GM12878 (cell line): ENCODE data around the gene ZNF668. TPM values are rescaled to one million over a fixed set of nuclear protein-coding genes. Genes with fewer than 3 reads are reported as not detected.

Source experiments
- ATAC-seq: fragments of 200-7000 bp; cut with Tn5 transposase; 3 replicates; pipeline ENCODE4 v1.9.1; 2020; ENCODE audit warnings: mild to moderate bottlenecking, moderate library complexity
- BruUV-seq: library from RNA; stranded (reverse); fragments of 400-500 nt; replicated peaks from 2 replicates; lab custom pipeline; 2021; lab: Mats Ljungman, UMichigan
- CTCF ChIA-PET: fragments of 300-600 bp; sonication (Branson Sonifier 250); formaldehyde crosslinking; extraction: SDS; loops from one replicate; lab custom pipeline; 2021; ENCODE audit warnings: inconsistent platforms; lab: Yijun Ruan, JAX
- POLR2A ChIA-PET: fragments of 350-600 bp; formaldehyde crosslinking; extraction: SDS; loops from one replicate; lab custom pipeline; 2021; ENCODE audit warnings: inconsistent platforms; lab: Charles Lee
- RAD21 ChIA-PET: fragments of 300-600 bp; sonication (Branson Sonifier 250); formaldehyde crosslinking; loops from one replicate; lab custom pipeline; 2023; ENCODE audit warnings: antibody characterized with exemption; ENCODE audit not compliant: unreplicated experiment; lab: Charles Lee
- SMC1A ChIA-PET: fragments of 300-600 bp; sonication (Branson Sonifier 250); formaldehyde crosslinking; loops from one replicate; lab custom pipeline; 2023; ENCODE audit not compliant: unreplicated experiment, uncharacterized antibody; lab: Charles Lee
- DNase-seq: peaks from one replicate; pipeline ENCODE4 v3.0.0-alpha.2; 2011; ENCODE audit warnings: low read depth, low spot score
- FAIRE-seq: peaks from 3 replicates; lab custom pipeline; 2011; peaks lifted over from hg19 to GRCh38; lab: Jason Lieb, UNC
- H2AFZ ChIP-seq: 2 replicates; pipeline ENCODE4 v1.6.0; 2011; ENCODE audit warnings: low read depth, low read length, control low read depth; ENCODE audit not compliant: control insufficient read depth
- H3K27ac ChIP-seq: 2 replicates; pipeline ENCODE4 v1.5.1; 2011; ENCODE audit warnings: control low read depth; ENCODE audit not compliant: control insufficient read depth, insufficient read depth
- H3K27me3 ChIP-seq, 2 experiments: replicated peaks in 1 of 2; 2 replicates each; pipeline versions ENCODE4 v1.6.0 to v1.6.1; 2011; ENCODE audit warnings: low read length in 1 of 2; ENCODE audit not compliant: control insufficient read depth in 2 of 2, insufficient read depth in 2 of 2
- H3K36me3 ChIP-seq, 2 experiments: 2 replicates each; pipeline ENCODE4 v1.5.1; 2011; ENCODE audit warnings: low read length in 1 of 2; ENCODE audit not compliant: control insufficient read depth in 2 of 2, insufficient read depth in 2 of 2
- H3K4me1 ChIP-seq: 2 replicates; pipeline ENCODE4 v1.6.1; 2011; ENCODE audit warnings: mild to moderate bottlenecking, low read length, moderate library complexity, mixed read lengths; ENCODE audit not compliant: control insufficient read depth, insufficient read depth
- H3K4me2 ChIP-seq: 2 replicates; pipeline ENCODE4 v1.6.0; 2011; ENCODE audit warnings: control low read depth; ENCODE audit not compliant: control insufficient read depth, insufficient read depth
- H3K4me3 ChIP-seq: fragments of 200-600 bp; sonication (generic); 2 replicates; pipeline ENCODE4 v1.5.1; 2016
- H3K79me2 ChIP-seq: 2 replicates; pipeline ENCODE4 v1.6.0; 2011; ENCODE audit warnings: low read length; ENCODE audit not compliant: control insufficient read depth, insufficient read depth
- H3K9ac ChIP-seq: 2 replicates; pipeline ENCODE4 v1.8.0; 2011; ENCODE audit warnings: low read length, control low read depth, mixed read lengths; ENCODE audit not compliant: control insufficient read depth, insufficient read depth
- H3K9me3 ChIP-seq: replicated peaks from 3 replicates; pipeline ENCODE4 v1.5.1; 2011; ENCODE audit warnings: mild to moderate bottlenecking, low read length; ENCODE audit not compliant: control insufficient read depth, insufficient read depth
- H4K20me1 ChIP-seq: 2 replicates; pipeline ENCODE4 v1.6.0; 2011; ENCODE audit not compliant: control insufficient read depth, insufficient read depth
- HDAC2 ChIP-seq: fragments of 200-600 bp; sonication (generic); IDR thresholded peaks from 2 replicates; pipeline ENCODE4 v1.6.1; 2017
- MYB ChIP-seq: fragments of 150-350 bp; IDR thresholded peaks from 2 replicates; pipeline ENCODE4 v1.6.1; 2014; ENCODE audit warnings: mild to moderate bottlenecking, low read depth, low read length, borderline replicate concordance
- RCOR1 ChIP-seq: conservative IDR thresholded peaks from 2 replicates; pipeline ENCODE4 v1.6.1; 2012; ENCODE audit warnings: low read depth, low read length, improper control_type of control experiment
- ZNF384 ChIP-seq: IDR thresholded peaks from 2 replicates; pipeline ENCODE4 v1.6.1; 2012; ENCODE audit warnings: low read depth, mild to moderate bottlenecking, low read length, improper control_type of control experiment, borderline replicate concordance
- WGBS: methylation state at CpG from one replicate; pipeline ENCODE4 v1.1.6; 2016; ENCODE audit warnings: low lambda C conversion rate; ENCODE audit not compliant: insufficient replicate concordance, insufficient coverage; ENCODE audit errors: missing lambda C conversion rate; 5-methylcytosine and 5-hydroxymethylcytosine counted together
- in situ Hi-C: fragments of 300-500 bp; cut with MboI; formaldehyde crosslinking; loops from 9 replicates; pipeline ENCODE4 v1.14.3; 2018; ENCODE audit warnings: mixed read lengths
- intact Hi-C: fragments of 100-400 bp; cut with micrococcal nuclease; formaldehyde crosslinking; loops from one replicate; pipeline ENCODE4 v1.14.2; 2022; ENCODE audit not compliant: unreplicated experiment
- polyA plus RNA-seq, 11 experiments: library from polyadenylated mRNA; depleted of rRNA in 4 of 11; unstranded in 6 of 11; stranded (reverse) in 5 of 11; fragments of >200 nt; fragmentation: Nextera tagmentation in 4 of 11; fragmentation: Illumina TruSeq in 1 of 11; extraction: Ambion mirVana in 4 of 11; extraction: Trizol in 1 of 11; gene quantifications; 1 replicate in 1 of 11; 2 replicates in 10 of 11; pipeline versions ENCODE4 v1.2.1 to v1.2.3, GENCODE V29; 2011 to 2016; ENCODE audit warnings: inconsistent platforms in 2 of 11, missing spikeins in 2 of 11, low read depth in 1 of 11
- total RNA-seq, 4 experiments: library from RNA; depleted of rRNA in 3 of 4; stranded (reverse); fragments of >200 nt in 3 of 4; fragmentation: Illumina TruSeq in 1 of 4; extraction: Trizol in 1 of 4; gene quantifications; 2 replicates each; pipeline versions ENCODE4 v1.2.1 to v1.2.3, GENCODE V29; 2013 to 2021
- TF ChIP-seq, protein P1 (sequence below): fragments of 450-650 bp; IDR thresholded peaks from 2 replicates; pipeline ENCODE4 v1.6.1; 2016; ENCODE audit warnings: mild to moderate bottlenecking

The ZNF668 gene
- total and polyA plus RNA-seq, 10 of the 15 experiments (the other 5 are each of a cell fraction or from before 2014, with no cell fraction given) = 0.05 to 20.7 (median 10.0) TPM; not detected in 1

DNA sequence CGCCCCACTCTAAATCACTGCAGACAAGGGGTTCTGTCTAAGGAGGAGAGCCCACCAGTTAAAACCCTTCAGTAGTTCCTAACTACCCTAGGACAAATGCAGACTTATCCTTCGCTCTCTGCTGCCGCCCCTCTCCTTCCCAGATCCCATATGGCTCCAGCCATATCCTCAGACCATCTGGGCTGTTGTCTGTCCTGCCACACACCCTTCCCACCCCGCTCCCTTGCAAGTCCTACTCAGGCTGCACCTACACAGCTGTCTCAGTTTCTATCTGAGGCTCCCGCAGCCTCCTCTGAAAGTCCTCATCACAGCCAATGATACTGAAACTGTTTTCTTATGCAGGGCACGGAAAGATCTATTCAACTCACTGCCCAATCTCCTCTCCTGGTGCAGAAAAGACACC is 33.4 kb upstream of the ZNF668 start (continued):
- TF ChIP-seq MYB = no peak
- TF ChIP-seq ZNF384 = no peak
- TF ChIP-seq HDAC2 = no peak

DNA sequence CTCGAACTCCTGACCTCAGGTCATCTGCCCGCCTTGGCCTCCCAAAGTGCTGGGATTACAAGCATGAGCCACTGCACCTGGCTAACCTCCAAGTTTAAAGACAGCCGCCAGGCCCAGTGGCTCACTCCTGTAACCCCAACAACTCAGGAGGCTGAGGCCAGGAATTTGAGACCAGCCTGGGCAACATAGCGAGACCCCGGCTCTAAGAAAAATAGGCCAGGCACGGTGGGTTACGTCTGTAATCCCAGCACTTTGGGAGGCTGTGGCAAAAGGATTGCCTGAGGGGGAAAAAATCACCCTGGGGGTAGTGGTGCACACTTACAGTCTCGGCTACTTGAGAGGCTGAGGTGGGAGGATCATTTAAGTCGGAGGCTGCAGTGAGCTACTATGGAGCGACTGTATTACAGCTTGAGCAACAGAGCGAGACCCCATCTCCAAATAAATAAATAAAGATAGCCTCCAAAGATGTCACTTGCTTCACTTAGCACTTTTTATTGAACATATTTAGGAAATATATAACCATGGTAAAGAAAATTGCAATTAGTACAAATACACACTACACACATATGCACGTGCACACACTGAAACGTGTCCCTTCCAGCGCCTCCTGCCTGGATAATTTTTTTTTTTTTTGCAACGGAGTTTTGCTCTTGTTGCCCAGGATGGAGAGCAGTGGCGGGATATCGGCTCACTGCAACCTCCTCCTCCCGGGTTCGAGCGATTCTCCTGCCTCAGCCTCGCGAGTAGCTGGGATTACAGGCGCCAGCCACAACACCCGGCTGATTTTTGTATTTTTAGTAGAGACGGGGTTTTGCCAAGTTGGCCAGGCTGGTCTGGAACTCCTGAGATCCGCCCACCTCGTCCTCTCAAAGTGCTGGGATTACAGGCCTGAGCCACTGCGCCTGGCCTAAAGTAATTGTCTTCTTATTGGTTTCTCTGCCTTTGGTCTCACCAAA is 32.7 kb upstream of the ZNF668 start:
- ChIA-PET RAD21 (interaction anchor here (1.5 to 2.8 kb wide), 3 partner anchors 9 to 35 kb away, joined by 6 to 12 read pairs (median 6); partner anchors contain the start of gene KAT8), POLR2A (interaction anchor here (0.7 to 3.1 kb wide), 4 partner anchors 11 to 152 kb away, joined by 4 to 13 read pairs (median 8); partner anchors contain the start of genes KAT8, ZNF646 and ZNF668), SMC1A (no interaction called here), CTCF (interaction anchor here (0.6 to 1.6 kb wide), 3 partner anchors 9 to 35 kb away, joined by 3 to 6 read pairs (median 4); no protein-coding TSS in a partner anchor)
- no peaks in the 10 kb centered on the region for H3K27me3 ChIP-seq
- H2AFZ ChIP-seq = no peak overlapping the region
- no peak for ATAC-seq
- H3K27ac ChIP-seq = peak overlapping the region; percentile 81
- no peak for FAIRE-seq
- H3K9ac ChIP-seq = 0 out of 2 replicates have a peak overlapping the region, but pooled peaks have one; percentile 91
- H3K79me2 ChIP-seq = peaks cover 13% of the 10 kb centered on the region
- H3K4me3 ChIP-seq = peak overlapping the region; percentile 74
- no peaks in the 10 kb centered on the region for H4K20me1 ChIP-seq
- peak overlapping the region; percentile 77 for H3K4me2 ChIP-seq
- no peaks in the 10 kb centered on the region; a peak in 3 of 4 replicates for H3K36me3 ChIP-seq
- H3K4me1 ChIP-seq = peaks cover 22% of the 10 kb centered on the region
- 87% methylated on average over 28 of the region's 28 CpGs for WGBS
- no peak for DNase-seq
- no peaks in the 10 kb centered on the region for H3K9me3 ChIP-seq
- TF ChIP-seq RCOR1 = no peak
- TF ChIP-seq, protein P1, sequence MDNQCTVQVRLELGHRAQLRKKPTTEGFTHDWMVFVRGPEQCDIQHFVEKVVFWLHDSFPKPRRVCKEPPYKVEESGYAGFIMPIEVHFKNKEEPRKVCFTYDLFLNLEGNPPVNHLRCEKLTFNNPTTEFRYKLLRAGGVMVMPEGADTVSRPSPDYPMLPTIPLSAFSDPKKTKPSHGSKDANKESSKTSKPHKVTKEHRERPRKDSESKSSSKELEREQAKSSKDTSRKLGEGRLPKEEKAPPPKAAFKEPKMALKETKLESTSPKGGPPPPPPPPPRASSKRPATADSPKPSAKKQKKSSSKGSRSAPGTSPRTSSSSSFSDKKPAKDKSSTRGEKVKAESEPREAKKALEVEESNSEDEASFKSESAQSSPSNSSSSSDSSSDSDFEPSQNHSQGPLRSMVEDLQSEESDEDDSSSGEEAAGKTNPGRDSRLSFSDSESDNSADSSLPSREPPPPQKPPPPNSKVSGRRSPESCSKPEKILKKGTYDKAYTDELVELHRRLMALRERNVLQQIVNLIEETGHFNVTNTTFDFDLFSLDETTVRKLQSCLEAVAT = peak; percentile 76
- intact Hi-C loops = loop anchor here (5.0 kb wide), 1 partner anchor 36 kb away; no protein-coding TSS in a partner anchor
- no TSS peak for BruUV-seq
- in situ Hi-C loops = no loop called here
